HepG2 (cell line): ENCODE measurements around the gene DUS2. TPM values are rescaled to one million over a fixed set of nuclear protein-coding genes. Genes with fewer than 3 reads are reported as not detected.

Experiments used
- ATF4 ChIP-seq, 2 experiments: fragments of 450-650 bp in 1 of 2; sonication (generic) in 1 of 2; formaldehyde crosslinking; IDR thresholded peaks; 2 replicates each; pipeline versions ENCODE4 v1.5.0 to v1.8.0; 2020 to 2022; ENCODE audit warnings: mild to moderate bottlenecking in 1 of 2, missing genetic modification reagents in 1 of 2
- BCL3 ChIP-seq: sonication (generic); formaldehyde crosslinking; IDR thresholded peaks from 2 replicates; pipeline ENCODE4 v1.5.1; 2020; ENCODE audit warnings: mild to moderate bottlenecking, missing genetic modification reagents, moderate library complexity
- FOXC1 ChIP-seq: sonication (generic); formaldehyde crosslinking; IDR thresholded peaks from 2 replicates; pipeline ENCODE4 v1.8.0; 2022; ENCODE audit warnings: mild to moderate bottlenecking, missing genetic modification reagents, borderline replicate concordance
- HNRNPLL ChIP-seq: fragments of 200-400 bp; formaldehyde crosslinking; IDR thresholded peaks from 2 replicates; pipeline ENCODE4 v1.6.1; 2017; ENCODE audit warnings: mild to moderate bottlenecking, low read depth, low read length; ENCODE audit not compliant: poor library complexity, severe bottlenecking
- IRX3 ChIP-seq: sonication (generic); formaldehyde crosslinking; IDR thresholded peaks from 2 replicates; pipeline ENCODE4 v1.8.1; 2023; ENCODE audit warnings: mild to moderate bottlenecking, low read depth, missing genetic modification reagents, borderline replicate concordance
- ISL2 ChIP-seq: sonication (generic); formaldehyde crosslinking; IDR thresholded peaks from 2 replicates; pipeline ENCODE4 v1.5.0; 2020; ENCODE audit warnings: missing genetic modification reagents
- MAX ChIP-seq: IDR thresholded peaks from 2 replicates; pipeline ENCODE4 v1.6.1; 2012; ENCODE audit warnings: inconsistent platforms
- PAXIP1 ChIP-seq: sonication (generic); formaldehyde crosslinking; conservative IDR thresholded peaks from 2 replicates; pipeline ENCODE4 v1.4.0; 2020; ENCODE audit warnings: mild to moderate bottlenecking, missing genetic modification reagents, moderate library complexity
- ZBTB49 ChIP-seq: sonication (generic); formaldehyde crosslinking; IDR thresholded peaks from 2 replicates; pipeline ENCODE4 v1.4.0; 2020; ENCODE audit warnings: missing genetic modification reagents, borderline replicate concordance
- ZNF230 ChIP-seq: sonication (generic); formaldehyde crosslinking; IDR thresholded peaks from 2 replicates; pipeline ENCODE4 v1.4.0; 2020; ENCODE audit warnings: mild to moderate bottlenecking, missing genetic modification reagents
- ZNF234 ChIP-seq: sonication (generic); formaldehyde crosslinking; conservative IDR thresholded peaks from 2 replicates; pipeline ENCODE4 v1.5.1; 2020; ENCODE audit warnings: mild to moderate bottlenecking, missing genetic modification reagents
- ZNF556 ChIP-seq: sonication (generic); formaldehyde crosslinking; IDR thresholded peaks from 2 replicates; pipeline ENCODE4 v1.4.0; 2020; ENCODE audit warnings: mild to moderate bottlenecking, missing genetic modification reagents, borderline replicate concordance
- ZNF557 ChIP-seq: sonication (generic); formaldehyde crosslinking; IDR thresholded peaks from 2 replicates; pipeline ENCODE4 v1.4.0; 2020; ENCODE audit warnings: missing genetic modification reagents
- ZNF558 ChIP-seq: sonication (generic); formaldehyde crosslinking; IDR thresholded peaks from 2 replicates; pipeline ENCODE4 v1.9.0; 2022; ENCODE audit warnings: mild to moderate bottlenecking, missing genetic modification reagents, borderline replicate concordance
- ZNF574 ChIP-seq: sonication (generic); formaldehyde crosslinking; IDR thresholded peaks from 2 replicates; pipeline ENCODE4 v1.4.0; 2020; ENCODE audit warnings: missing genetic modification reagents
- ZNF713 ChIP-seq: sonication (generic); formaldehyde crosslinking; IDR thresholded peaks from 2 replicates; pipeline ENCODE4 v1.4.0; 2020; ENCODE audit warnings: mild to moderate bottlenecking, missing genetic modification reagents
- polyA plus RNA-seq, 8 experiments: library from polyadenylated mRNA; depleted of rRNA in 3 of 8; stranded (reverse) in 7 of 8; unstranded in 1 of 8; fragments of >200 nt; fragmentation: Illumina TruSeq in 4 of 8; extraction: Trizol in 4 of 8; gene quantifications; 2 replicates each; pipeline versions ENCODE4 v1.2.1 to v1.2.3, GENCODE V29; 2011 to 2016; ENCODE audit warnings: low read depth in 4 of 8, missing spikeins in 1 of 8, mixed read lengths in 1 of 8; ENCODE audit not compliant: insufficient read depth in 1 of 8
- total RNA-seq, 5 experiments: library from RNA; depleted of rRNA; stranded (reverse); fragments of >200 nt; fragmentation: Illumina TruSeq; extraction: Trizol; gene quantifications; 2 replicates each; pipeline ENCODE4 v1.2.3, GENCODE V29; 2016; ENCODE audit warnings: low read depth in 1 of 5

The DUS2 gene
- total and polyA plus RNA-seq, 2 of the 13 experiments (the other 11 are each of a cell fraction or from before 2014, with no cell fraction given), result 17.8 to 25.1 TPM

GRCh38 chr16:68079626-68080344 lies 56.7 kb downstream of the DUS2 start (continued):
- TF ChIP-seq BCL3 (CRISPR knock-in tag) (0 out of 2 replicates have a peak, but pooled peaks have one; percentile 76), IRX3 (CRISPR knock-in tag) (peak; percentile 84), FOXC1 (CRISPR knock-in tag) (peak; percentile 89), PAXIP1 (peak; percentile 100), ZNF234 (CRISPR knock-in tag) (0 out of 2 replicates have a peak, but pooled peaks have one; percentile 62), ZNF713 (CRISPR knock-in tag) (peak; percentile 43; the same call in 1 of the 2 replicates), ZNF556 (peak; percentile 91), ZNF230 (CRISPR knock-in tag) (no peak), ZNF558 (CRISPR knock-in tag) (0 out of 2 replicates have a peak, but pooled peaks have one; percentile 84), ZNF574 (CRISPR knock-in tag) (peak; percentile 90), HNRNPLL (peak; percentile 15), ZBTB49 (CRISPR knock-in tag) (no peak), MAX (no peak), ISL2 (peak; percentile 95), ATF4 (CRISPR knock-in tag; IDR thresholded peaks at IDR 0.05) (peak in 1 of 2 experiments; percentile 74; a peak in 2 of 4 replicates), ZNF557 (CRISPR knock-in tag) (peak; percentile 97)
